ENCODE results near the gene GNPDA1. TPM values are rescaled to one million over a fixed set of nuclear protein-coding genes. Genes with fewer than 3 reads are reported as not detected.

GNPDA1 gene
- total and polyA plus RNA-seq, 9 of the 15 experiments (the other 6 are each of a cell fraction or from before 2014, with no cell fraction given): 14.1 to 145 (median 52.2) TPM

GRCh38 chr5:141969783-141970771 is 42.8 kb downstream of the GNPDA1 start (continued):
- peak; percentile 21 for TF ChIP-seq ZBTB8A (IDR thresholded peaks at IDR 0.05; ENCODE audit: partially characterized antibody)
- TF ChIP-seq ZSCAN32 (CRISPR knock-in tag; IDR thresholded peaks at IDR 0.05): no peak
- TF ChIP-seq, protein P1, sequence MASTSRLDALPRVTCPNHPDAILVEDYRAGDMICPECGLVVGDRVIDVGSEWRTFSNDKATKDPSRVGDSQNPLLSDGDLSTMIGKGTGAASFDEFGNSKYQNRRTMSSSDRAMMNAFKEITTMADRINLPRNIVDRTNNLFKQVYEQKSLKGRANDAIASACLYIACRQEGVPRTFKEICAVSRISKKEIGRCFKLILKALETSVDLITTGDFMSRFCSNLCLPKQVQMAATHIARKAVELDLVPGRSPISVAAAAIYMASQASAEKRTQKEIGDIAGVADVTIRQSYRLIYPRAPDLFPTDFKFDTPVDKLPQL (IDR thresholded peaks at IDR 0.05; ENCODE audit: extremely low read depth, insufficient read length): no peak
- no peak for TF ChIP-seq FOXA3 (CRISPR knock-in tag; conservative IDR thresholded peaks at IDR 0.05 in 1 of 2, IDR thresholded peaks at IDR 0.05 in 1 of 2)
- TF ChIP-seq SREBF2 (CRISPR knock-in tag; IDR thresholded peaks at IDR 0.05): no peak
- TF ChIP-seq ZNF717 (CRISPR knock-in tag; IDR thresholded peaks at IDR 0.05): no peak
- TF ChIP-seq, protein P2, sequence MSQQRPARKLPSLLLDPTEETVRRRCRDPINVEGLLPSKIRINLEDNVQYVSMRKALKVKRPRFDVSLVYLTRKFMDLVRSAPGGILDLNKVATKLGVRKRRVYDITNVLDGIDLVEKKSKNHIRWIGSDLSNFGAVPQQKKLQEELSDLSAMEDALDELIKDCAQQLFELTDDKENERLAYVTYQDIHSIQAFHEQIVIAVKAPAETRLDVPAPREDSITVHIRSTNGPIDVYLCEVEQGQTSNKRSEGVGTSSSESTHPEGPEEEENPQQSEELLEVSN (IDR thresholded peaks at IDR 0.05; ENCODE audit: borderline replicate concordance in 1 of 2, extremely low read depth in 1 of 2, insufficient read depth in 1 of 2, insufficient read length in 1 of 2, low read depth in 1 of 2, low read length in 1 of 2, poor library complexity in 1 of 2, severe bottlenecking in 1 of 2): no peak
- no peak for TF ChIP-seq ETS2 (tag; IDR thresholded peaks at IDR 0.05; ENCODE audit: borderline replicate concordance, poor library complexity, severe bottlenecking)
- no peak for TF ChIP-seq MTA1 (IDR thresholded peaks at IDR 0.05; ENCODE audit: borderline replicate concordance)
- TF ChIP-seq PCBP2 (IDR thresholded peaks at IDR 0.05; ENCODE audit: low read depth, low read length, poor library complexity, severe bottlenecking): no peak
- TF ChIP-seq ZNF41 (CRISPR knock-in tag; conservative IDR thresholded peaks at IDR 0.05): no peak
- no peak for TF ChIP-seq HMG20A (CRISPR knock-in tag; conservative IDR thresholded peaks at IDR 0.05)
- TF ChIP-seq FOXJ2 (tag; IDR thresholded peaks at IDR 0.05): no peak
- TF ChIP-seq SP1 (CRISPR knock-in tag; IDR thresholded peaks at IDR 0.05): peak; percentile 57; the same call in 1 of the 2 replicates
- TF ChIP-seq, protein P3, sequence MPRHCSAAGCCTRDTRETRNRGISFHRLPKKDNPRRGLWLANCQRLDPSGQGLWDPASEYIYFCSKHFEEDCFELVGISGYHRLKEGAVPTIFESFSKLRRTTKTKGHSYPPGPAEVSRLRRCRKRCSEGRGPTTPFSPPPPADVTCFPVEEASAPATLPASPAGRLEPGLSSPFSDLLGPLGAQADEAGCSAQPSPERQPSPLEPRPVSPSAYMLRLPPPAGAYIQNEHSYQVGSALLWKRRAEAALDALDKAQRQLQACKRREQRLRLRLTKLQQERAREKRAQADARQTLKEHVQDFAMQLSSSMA (CRISPR knock-in tag; IDR thresholded peaks at IDR 0.05): no peak
- TF ChIP-seq, protein P4, sequence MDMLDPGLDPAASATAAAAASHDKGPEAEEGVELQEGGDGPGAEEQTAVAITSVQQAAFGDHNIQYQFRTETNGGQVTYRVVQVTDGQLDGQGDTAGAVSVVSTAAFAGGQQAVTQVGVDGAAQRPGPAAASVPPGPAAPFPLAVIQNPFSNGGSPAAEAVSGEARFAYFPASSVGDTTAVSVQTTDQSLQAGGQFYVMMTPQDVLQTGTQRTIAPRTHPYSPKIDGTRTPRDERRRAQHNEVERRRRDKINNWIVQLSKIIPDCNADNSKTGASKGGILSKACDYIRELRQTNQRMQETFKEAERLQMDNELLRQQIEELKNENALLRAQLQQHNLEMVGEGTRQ (CRISPR knock-in tag; IDR thresholded peaks at IDR 0.05): no peak
- no peak for TF ChIP-seq FOXM1 (IDR thresholded peaks at IDR 0.05; ENCODE audit: low read depth)
- no peak for TF ChIP-seq FOXM1 (CRISPR knock-in tag; IDR thresholded peaks at IDR 0.05; ENCODE audit: low read depth)
- TF ChIP-seq NKRF (IDR thresholded peaks at IDR 0.05; ENCODE audit: borderline replicate concordance): no peak; the same call in 1 of the 2 replicates
- no peak for TF ChIP-seq EGR1 (conservative IDR thresholded peaks at IDR 0.05)
- no peak for TF ChIP-seq ZSCAN29 (IDR thresholded peaks at IDR 0.05)
- TF ChIP-seq XRCC3 (IDR thresholded peaks at IDR 0.05): no peak
